GM19238 (cell line): ENCODE data around the gene ELAVL4.

Experiments used
- DNase-seq: peaks from one replicate; pipeline ENCODE4 v3.0.0; 2011; ENCODE audit warnings: low spot score; ENCODE audit not compliant: insufficient read length

ELAVL4 gene

GRCh38 chr1:50246869-50247268 is 138.1 kb downstream of the ELAVL4 start:
- DNase-seq, result no peak

DNA sequence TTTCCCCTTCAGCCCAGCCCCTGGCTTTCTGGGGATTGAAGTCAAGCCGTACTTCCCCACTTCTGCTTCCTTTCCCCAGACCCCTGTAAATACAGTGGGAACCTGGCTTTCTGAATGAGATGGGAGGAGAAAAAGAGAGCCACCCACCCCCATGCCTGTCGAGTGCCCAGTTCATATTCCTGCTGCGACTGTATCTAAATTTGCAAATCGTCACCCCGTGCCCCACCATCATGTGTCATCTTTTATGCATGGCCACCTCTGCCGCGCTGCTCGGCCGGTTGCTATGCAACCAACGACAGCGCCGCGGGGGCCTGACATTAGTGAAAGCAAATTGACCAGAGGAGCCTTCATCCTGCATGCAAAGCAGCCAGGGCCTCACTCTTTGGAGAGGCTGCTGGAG is 143.0 kb downstream of the ELAVL4 start:
- DNase-seq, result peak; percentile 19

GRCh38 chr1:50252196-50252595 is 143.5 kb downstream of the ELAVL4 start:
- no peak for DNase-seq
